ENCODE data around the gene TDRD10.

DNA sequence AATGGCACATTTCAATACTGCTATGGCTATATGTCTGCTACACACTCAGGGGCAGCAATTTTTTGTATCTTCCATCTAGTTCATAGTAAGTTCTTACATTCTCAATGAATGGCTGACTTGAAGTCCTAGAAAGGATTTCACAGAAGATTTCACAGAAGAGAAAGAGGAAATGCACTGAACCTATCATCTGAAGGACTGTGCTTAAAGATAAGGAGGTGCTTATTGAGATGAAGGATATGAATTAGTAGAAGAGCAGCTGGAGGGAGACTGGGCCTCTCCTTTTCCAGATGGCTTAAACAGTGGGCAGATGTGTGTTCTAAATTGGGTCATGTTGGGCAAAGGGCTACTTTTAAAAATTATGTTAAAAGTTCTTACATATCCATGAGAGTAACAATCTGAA, 91.4 kb downstream of the TDRD10 start:
- TF ChIP-seq EZH2phosphoT487 (IDR thresholded peaks at IDR 0.05; ENCODE audit: insufficient read depth, low read depth) (no peak), EZH2 (IDR thresholded peaks at IDR 0.05; ENCODE audit: insufficient read depth, poor library complexity, severe bottlenecking) (no peak)

Data from GM23248 (cell line).